ENCODE data around the gene SUSD6. TPM values are rescaled to one million over a fixed set of nuclear protein-coding genes. Genes with fewer than 3 reads are reported as not detected.
A peak's percentile ranks its signal among the peaks of the same experiment; 100 is the strongest.
"Not testable (repeated sequence)": the region's sequence is repeated elsewhere in the genome, so short reads cannot be mapped to it uniquely, and the experiment has no call there.

Gene SUSD6
- total RNA-seq, 1 donor from 2014 or later = 31.2 TPM

GRCh38 chr14:69633238-69633637, 21.8 kb downstream of the SUSD6 start:
- no peaks in the 10 kb centered on the region for H3K27me3 Mint-ChIP-seq (ENCODE audit: unreplicated experiment)
- peak overlapping the region; percentile 80 for H3K27ac Mint-ChIP-seq (ENCODE audit: unreplicated experiment)
- no peak for TF ChIP-seq CTCF (IDR thresholded peaks at IDR 0.05)
- no peaks in the 10 kb centered on the region for H3K36me3 Mint-ChIP-seq (ENCODE audit: unreplicated experiment)
- no peaks in the 10 kb centered on the region for H3K9me3 Mint-ChIP-seq (ENCODE audit: unreplicated experiment)
- no peak for DNase-seq (ENCODE audit: extremely low spot score, unreplicated experiment)
- peaks cover 82% of the 10 kb centered on the region for H3K4me1 Mint-ChIP-seq (ENCODE audit: unreplicated experiment)
- H3K4me3 Mint-ChIP-seq (ENCODE audit: unreplicated experiment) = peak overlapping the region; percentile 36

GRCh38 chr14:69635981-69636639, 24.7 kb downstream of the SUSD6 start:
- peak overlapping the region; percentile 6 for H3K4me3 Mint-ChIP-seq (ENCODE audit: unreplicated experiment)
- peak overlapping the region; percentile 78 for H3K27ac Mint-ChIP-seq (ENCODE audit: unreplicated experiment)
- no peak for DNase-seq (ENCODE audit: extremely low spot score, unreplicated experiment)
- H3K27me3 Mint-ChIP-seq (ENCODE audit: unreplicated experiment) = no peaks in the 10 kb centered on the region
- peaks cover 8% of the 10 kb centered on the region for H3K9me3 Mint-ChIP-seq (ENCODE audit: unreplicated experiment)
- no peak for TF ChIP-seq CTCF (IDR thresholded peaks at IDR 0.05)
- peaks cover 81% of the 10 kb centered on the region for H3K4me1 Mint-ChIP-seq (ENCODE audit: unreplicated experiment)
- peaks cover 3% of the 10 kb centered on the region for H3K36me3 Mint-ChIP-seq (ENCODE audit: unreplicated experiment)

GRCh38 chr14:69636718-69637480, 25.5 kb downstream of the SUSD6 start:
- H3K27ac Mint-ChIP-seq (ENCODE audit: unreplicated experiment) = peak overlapping the region; percentile 78
- peaks cover 12% of the 10 kb centered on the region for H3K9me3 Mint-ChIP-seq (ENCODE audit: unreplicated experiment)
- H3K36me3 Mint-ChIP-seq (ENCODE audit: unreplicated experiment) = peaks cover 8% of the 10 kb centered on the region
- no peak for TF ChIP-seq CTCF (IDR thresholded peaks at IDR 0.05)
- H3K27me3 Mint-ChIP-seq (ENCODE audit: unreplicated experiment) = no peaks in the 10 kb centered on the region
- H3K4me1 Mint-ChIP-seq (ENCODE audit: unreplicated experiment) = peaks cover 75% of the 10 kb centered on the region
- no peak for DNase-seq (ENCODE audit: extremely low spot score, unreplicated experiment)
- no peak overlapping the region for H3K4me3 Mint-ChIP-seq (ENCODE audit: unreplicated experiment)

GRCh38 chr14:69637503-69638031, 26.2 kb downstream of the SUSD6 start:
- Mint-ChIP-seq H3K27ac (ENCODE audit: unreplicated experiment) (peak overlapping the region; percentile 78), H3K4me1 (ENCODE audit: unreplicated experiment) (peaks cover 70% of the 10 kb centered on the region), H3K9me3 (ENCODE audit: unreplicated experiment) (peaks cover 16% of the 10 kb centered on the region), H3K4me3 (ENCODE audit: unreplicated experiment) (peak overlapping the region; percentile 41), H3K36me3 (ENCODE audit: unreplicated experiment) (peaks cover 15% of the 10 kb centered on the region), H3K27me3 (ENCODE audit: unreplicated experiment) (no peaks in the 10 kb centered on the region)
- TF ChIP-seq CTCF (IDR thresholded peaks at IDR 0.05) = no peak
- no peak for DNase-seq (ENCODE audit: extremely low spot score, unreplicated experiment)

GRCh38 chr14:69640931-69641330, 29.5 kb downstream of the SUSD6 start:
- no peak overlapping the region for H3K27ac Mint-ChIP-seq (ENCODE audit: unreplicated experiment)
- peaks cover 16% of the 10 kb centered on the region for H3K9me3 Mint-ChIP-seq (ENCODE audit: unreplicated experiment)
- TF ChIP-seq CTCF (IDR thresholded peaks at IDR 0.05) = no peak
- peaks cover 20% of the 10 kb centered on the region for H3K36me3 Mint-ChIP-seq (ENCODE audit: unreplicated experiment)
- no peak overlapping the region for H3K4me3 Mint-ChIP-seq (ENCODE audit: unreplicated experiment)
- no peaks in the 10 kb centered on the region for H3K27me3 Mint-ChIP-seq (ENCODE audit: unreplicated experiment)
- H3K4me1 Mint-ChIP-seq (ENCODE audit: unreplicated experiment) = peaks cover 40% of the 10 kb centered on the region
- no peak for DNase-seq (ENCODE audit: extremely low spot score, unreplicated experiment)

- not testable (repeated sequence) for H3K27ac Mint-ChIP-seq (ENCODE audit: unreplicated experiment); H3K4me3 Mint-ChIP-seq (ENCODE audit: unreplicated experiment); H3K27me3 Mint-ChIP-seq (ENCODE audit: unreplicated experiment); DNase-seq (ENCODE audit: extremely low spot score, unreplicated experiment)
- H3K36me3 Mint-ChIP-seq (ENCODE audit: unreplicated experiment) = peaks cover 21% of the 10 kb centered on the region
- H3K9me3 Mint-ChIP-seq (ENCODE audit: unreplicated experiment) = peaks cover 16% of the 10 kb centered on the region
- peaks cover 31% of the 10 kb centered on the region for H3K4me1 Mint-ChIP-seq (ENCODE audit: unreplicated experiment)
Observed at GRCh38 chr14:69642212-69642793, 30.9 kb downstream of the SUSD6 start.

Data from osteocyte (in vitro differentiated cells).